ENCODE data around the gene SLC23A1. TPM values are rescaled to one million over a fixed set of nuclear protein-coding genes. Genes with fewer than 3 reads are reported as not detected.

Gene SLC23A1
- total and polyA plus RNA-seq, 4 donors = 10.0 to 18.0 (median 17.4) TPM

DNA sequence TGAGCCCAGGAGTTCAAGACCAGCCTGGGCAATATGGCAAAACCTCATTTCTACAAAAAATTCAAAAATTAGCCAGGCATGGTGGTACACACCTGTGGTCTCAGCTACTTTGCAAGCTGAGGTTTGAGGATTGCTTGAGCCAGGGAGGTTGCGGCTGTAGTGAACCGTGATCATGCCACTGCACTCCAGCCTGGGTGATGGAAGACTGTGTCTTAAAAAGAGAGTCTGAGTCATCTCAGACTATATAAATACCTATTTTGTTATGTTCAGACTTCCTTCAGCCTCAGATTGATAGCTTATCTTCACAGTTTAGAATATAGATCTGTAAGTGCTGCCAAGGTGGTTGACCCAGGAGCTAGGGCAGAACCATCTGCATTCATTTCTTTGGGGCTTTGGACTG lies 43.0 kb downstream of the SLC23A1 start:
- H3K9me3 ChIP-seq (ENCODE audit: control insufficient read depth in 4 of 4, low read length in 3 of 4) = no peaks in the 10 kb centered on the region
- DNase-seq (ENCODE audit: low spot score) = no peak
- no peaks in the 10 kb centered on the region for H3K27me3 ChIP-seq (ENCODE audit: control insufficient read depth in 4 of 4, insufficient read depth in 4 of 4, low read length in 3 of 4)
- H3K4me1 ChIP-seq (ENCODE audit: control insufficient read depth in 4 of 4, insufficient read depth in 4 of 4, low read length in 3 of 4) = peaks cover 0 to 20% (median 13%) of the 10 kb centered on the region in 4 donors
- H3K27ac ChIP-seq (ENCODE audit: low read depth in 1 of 2, low read length in 2 of 2) = no peak overlapping the region
- TF ChIP-seq NR2F2 (IDR thresholded peaks at IDR 0.05) = no peak
- no peak for TF ChIP-seq TAF1 (conservative IDR thresholded peaks at IDR 0.05)
- TF ChIP-seq, protein P1, sequence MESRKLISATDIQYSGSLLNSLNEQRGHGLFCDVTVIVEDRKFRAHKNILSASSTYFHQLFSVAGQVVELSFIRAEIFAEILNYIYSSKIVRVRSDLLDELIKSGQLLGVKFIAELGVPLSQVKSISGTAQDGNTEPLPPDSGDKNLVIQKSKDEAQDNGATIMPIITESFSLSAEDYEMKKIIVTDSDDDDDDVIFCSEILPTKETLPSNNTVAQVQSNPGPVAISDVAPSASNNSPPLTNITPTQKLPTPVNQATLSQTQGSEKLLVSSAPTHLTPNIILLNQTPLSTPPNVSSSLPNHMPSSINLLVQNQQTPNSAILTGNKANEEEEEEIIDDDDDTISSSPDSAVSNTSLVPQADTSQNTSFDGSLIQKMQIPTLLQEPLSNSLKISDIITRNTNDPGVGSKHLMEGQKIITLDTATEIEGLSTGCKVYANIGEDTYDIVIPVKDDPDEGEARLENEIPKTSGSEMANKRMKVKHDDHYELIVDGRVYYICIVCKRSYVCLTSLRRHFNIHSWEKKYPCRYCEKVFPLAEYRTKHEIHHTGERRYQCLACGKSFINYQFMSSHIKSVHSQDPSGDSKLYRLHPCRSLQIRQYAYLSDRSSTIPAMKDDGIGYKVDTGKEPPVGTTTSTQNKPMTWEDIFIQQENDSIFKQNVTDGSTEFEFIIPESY (IDR thresholded peaks at IDR 0.05) = no peak
- TF ChIP-seq, protein P2, sequence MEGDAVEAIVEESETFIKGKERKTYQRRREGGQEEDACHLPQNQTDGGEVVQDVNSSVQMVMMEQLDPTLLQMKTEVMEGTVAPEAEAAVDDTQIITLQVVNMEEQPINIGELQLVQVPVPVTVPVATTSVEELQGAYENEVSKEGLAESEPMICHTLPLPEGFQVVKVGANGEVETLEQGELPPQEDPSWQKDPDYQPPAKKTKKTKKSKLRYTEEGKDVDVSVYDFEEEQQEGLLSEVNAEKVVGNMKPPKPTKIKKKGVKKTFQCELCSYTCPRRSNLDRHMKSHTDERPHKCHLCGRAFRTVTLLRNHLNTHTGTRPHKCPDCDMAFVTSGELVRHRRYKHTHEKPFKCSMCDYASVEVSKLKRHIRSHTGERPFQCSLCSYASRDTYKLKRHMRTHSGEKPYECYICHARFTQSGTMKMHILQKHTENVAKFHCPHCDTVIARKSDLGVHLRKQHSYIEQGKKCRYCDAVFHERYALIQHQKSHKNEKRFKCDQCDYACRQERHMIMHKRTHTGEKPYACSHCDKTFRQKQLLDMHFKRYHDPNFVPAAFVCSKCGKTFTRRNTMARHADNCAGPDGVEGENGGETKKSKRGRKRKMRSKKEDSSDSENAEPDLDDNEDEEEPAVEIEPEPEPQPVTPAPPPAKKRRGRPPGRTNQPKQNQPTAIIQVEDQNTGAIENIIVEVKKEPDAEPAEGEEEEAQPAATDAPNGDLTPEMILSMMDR (IDR thresholded peaks at IDR 0.05; ENCODE audit: low read depth, low read length, missing input control) = no peak
- TF ChIP-seq, protein P3, sequence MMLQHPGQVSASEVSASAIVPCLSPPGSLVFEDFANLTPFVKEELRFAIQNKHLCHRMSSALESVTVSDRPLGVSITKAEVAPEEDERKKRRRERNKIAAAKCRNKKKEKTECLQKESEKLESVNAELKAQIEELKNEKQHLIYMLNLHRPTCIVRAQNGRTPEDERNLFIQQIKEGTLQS (IDR thresholded peaks at IDR 0.05) = no peak
- no peak for TF ChIP-seq HNF4G (IDR thresholded peaks at IDR 0.05)
- no peak for TF ChIP-seq RAD21 (IDR thresholded peaks at IDR 0.05)
- TF ChIP-seq FOXA1 (IDR thresholded peaks at IDR 0.05) = no peak
- no peak for TF ChIP-seq YY1 (IDR thresholded peaks at IDR 0.05)
- TF ChIP-seq EGR1 (IDR thresholded peaks at IDR 0.05; ENCODE audit: low read depth in 2 of 2) = no peak
- TF ChIP-seq, protein P4, sequence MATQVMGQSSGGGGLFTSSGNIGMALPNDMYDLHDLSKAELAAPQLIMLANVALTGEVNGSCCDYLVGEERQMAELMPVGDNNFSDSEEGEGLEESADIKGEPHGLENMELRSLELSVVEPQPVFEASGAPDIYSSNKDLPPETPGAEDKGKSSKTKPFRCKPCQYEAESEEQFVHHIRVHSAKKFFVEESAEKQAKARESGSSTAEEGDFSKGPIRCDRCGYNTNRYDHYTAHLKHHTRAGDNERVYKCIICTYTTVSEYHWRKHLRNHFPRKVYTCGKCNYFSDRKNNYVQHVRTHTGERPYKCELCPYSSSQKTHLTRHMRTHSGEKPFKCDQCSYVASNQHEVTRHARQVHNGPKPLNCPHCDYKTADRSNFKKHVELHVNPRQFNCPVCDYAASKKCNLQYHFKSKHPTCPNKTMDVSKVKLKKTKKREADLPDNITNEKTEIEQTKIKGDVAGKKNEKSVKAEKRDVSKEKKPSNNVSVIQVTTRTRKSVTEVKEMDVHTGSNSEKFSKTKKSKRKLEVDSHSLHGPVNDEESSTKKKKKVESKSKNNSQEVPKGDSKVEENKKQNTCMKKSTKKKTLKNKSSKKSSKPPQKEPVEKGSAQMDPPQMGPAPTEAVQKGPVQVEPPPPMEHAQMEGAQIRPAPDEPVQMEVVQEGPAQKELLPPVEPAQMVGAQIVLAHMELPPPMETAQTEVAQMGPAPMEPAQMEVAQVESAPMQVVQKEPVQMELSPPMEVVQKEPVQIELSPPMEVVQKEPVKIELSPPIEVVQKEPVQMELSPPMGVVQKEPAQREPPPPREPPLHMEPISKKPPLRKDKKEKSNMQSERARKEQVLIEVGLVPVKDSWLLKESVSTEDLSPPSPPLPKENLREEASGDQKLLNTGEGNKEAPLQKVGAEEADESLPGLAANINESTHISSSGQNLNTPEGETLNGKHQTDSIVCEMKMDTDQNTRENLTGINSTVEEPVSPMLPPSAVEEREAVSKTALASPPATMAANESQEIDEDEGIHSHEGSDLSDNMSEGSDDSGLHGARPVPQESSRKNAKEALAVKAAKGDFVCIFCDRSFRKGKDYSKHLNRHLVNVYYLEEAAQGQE (IDR thresholded peaks at IDR 0.05) = no peak
- TF ChIP-seq, protein P5, sequence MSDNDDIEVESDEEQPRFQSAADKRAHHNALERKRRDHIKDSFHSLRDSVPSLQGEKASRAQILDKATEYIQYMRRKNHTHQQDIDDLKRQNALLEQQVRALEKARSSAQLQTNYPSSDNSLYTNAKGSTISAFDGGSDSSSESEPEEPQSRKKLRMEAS (IDR thresholded peaks at IDR 0.05) = no peak
- no peak for TF ChIP-seq GABPA (IDR thresholded peaks at IDR 0.05 in 1 of 2, conservative IDR thresholded peaks at IDR 0.05 in 1 of 2)
- no peak for TF ChIP-seq RXRA (IDR thresholded peaks at IDR 0.05)
- WGBS = 98% methylated on average over 2 of the region's 2 CpGs
- no peaks in the 10 kb centered on the region for H3K36me3 ChIP-seq (ENCODE audit: control insufficient read depth in 4 of 4, insufficient read depth in 3 of 4, low read depth in 1 of 4, low read length in 3 of 4)
- H3K9ac ChIP-seq (ENCODE audit: low read depth in 1 of 2, low read length in 2 of 2) = no peak overlapping the region
- H3K4me3 ChIP-seq (ENCODE audit: low read depth in 1 of 3, low read length in 3 of 3) = no peak overlapping the region

DNA sequence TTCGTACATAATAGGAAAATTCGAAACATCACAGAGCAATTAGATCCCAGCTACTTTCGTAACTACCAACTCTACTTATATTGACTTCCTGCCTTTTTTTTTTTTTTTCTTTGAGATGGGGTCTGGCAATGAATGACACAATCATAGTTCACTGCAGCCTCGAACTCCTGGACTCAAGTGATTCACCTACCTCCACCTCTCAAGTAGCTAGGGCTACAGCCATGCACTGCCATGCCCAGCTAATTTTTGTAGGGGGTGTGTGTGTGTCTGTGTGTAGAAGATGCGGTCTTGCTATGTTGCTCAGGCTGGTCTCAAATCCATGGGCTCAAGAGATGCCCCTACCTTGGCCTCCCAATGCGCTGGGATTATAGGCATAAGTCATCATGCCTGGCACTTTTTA lies 47.3 kb downstream of the SLC23A1 start:
- Histone ChIP-seq H3K27me3 (ENCODE audit: control insufficient read depth in 4 of 4, insufficient read depth in 4 of 4, low read length in 3 of 4) (no peaks in the 10 kb centered on the region), H3K9me3 (ENCODE audit: control insufficient read depth in 4 of 4, low read length in 3 of 4) (no peaks in the 10 kb centered on the region), H3K9ac (ENCODE audit: low read depth in 1 of 2, low read length in 2 of 2) (no peak overlapping the region), H3K4me3 (ENCODE audit: low read depth in 1 of 3, low read length in 3 of 3) (no peak overlapping the region), H3K27ac (ENCODE audit: low read depth in 1 of 2, low read length in 2 of 2) (no peak overlapping the region), H3K4me1 (ENCODE audit: control insufficient read depth in 4 of 4, insufficient read depth in 4 of 4, low read length in 3 of 4) (no peaks in the 10 kb centered on the region), H3K36me3 (ENCODE audit: control insufficient read depth in 4 of 4, insufficient read depth in 3 of 4, low read depth in 1 of 4, low read length in 3 of 4) (peaks cover 0 to 15% (median 4%) of the 10 kb centered on the region in 4 donors)
- TF ChIP-seq HNF4A (conservative IDR thresholded peaks at IDR 0.05) = no peak
- no peak for TF ChIP-seq FOXA2 (IDR thresholded peaks at IDR 0.05)
- no peak for TF ChIP-seq YY1 (IDR thresholded peaks at IDR 0.05)
- no peak for TF ChIP-seq SP1 (IDR thresholded peaks at IDR 0.05)
- TF ChIP-seq, protein P2 (IDR thresholded peaks at IDR 0.05; ENCODE audit: low read depth, low read length, missing input control) = no peak
- TF ChIP-seq EGR1 (IDR thresholded peaks at IDR 0.05; ENCODE audit: low read depth in 2 of 2) = no peak
- TF ChIP-seq RAD21 (IDR thresholded peaks at IDR 0.05) = no peak
- TF ChIP-seq, protein P3 (IDR thresholded peaks at IDR 0.05) = no peak
- TF ChIP-seq, protein P5 (IDR thresholded peaks at IDR 0.05) = no peak
- TF ChIP-seq HNF4G (IDR thresholded peaks at IDR 0.05) = no peak
- TF ChIP-seq FOXA1 (IDR thresholded peaks at IDR 0.05) = no peak
- TF ChIP-seq, protein P1 (IDR thresholded peaks at IDR 0.05) = no peak
- TF ChIP-seq JUND (IDR thresholded peaks at IDR 0.05) = no peak
- no peak for TF ChIP-seq RXRA (IDR thresholded peaks at IDR 0.05)
- TF ChIP-seq GABPA (IDR thresholded peaks at IDR 0.05 in 1 of 2, conservative IDR thresholded peaks at IDR 0.05 in 1 of 2) = no peak
- no peak for DNase-seq (ENCODE audit: low spot score)
- 79% methylated on average over 6 of the region's 6 CpGs for WGBS

All from liver (tissue), 9 donors.